ENCODE data around the gene PARP16.
"Not testable (repeated sequence)": the region's sequence is repeated elsewhere in the genome, so short reads cannot be mapped to it uniquely, and the experiment has no call there.

The PARP16 gene

GRCh38 chr15:65231306-65231705, 55.4 kb downstream of the PARP16 start:
- no peak for DNase-seq

GRCh38 chr15:65226901-65227300, 59.8 kb downstream of the PARP16 start:
- DNase-seq: not testable (repeated sequence)

GRCh38 chr15:65226221-65226620, 60.5 kb downstream of the PARP16 start:
- DNase-seq: no peak

DNA sequence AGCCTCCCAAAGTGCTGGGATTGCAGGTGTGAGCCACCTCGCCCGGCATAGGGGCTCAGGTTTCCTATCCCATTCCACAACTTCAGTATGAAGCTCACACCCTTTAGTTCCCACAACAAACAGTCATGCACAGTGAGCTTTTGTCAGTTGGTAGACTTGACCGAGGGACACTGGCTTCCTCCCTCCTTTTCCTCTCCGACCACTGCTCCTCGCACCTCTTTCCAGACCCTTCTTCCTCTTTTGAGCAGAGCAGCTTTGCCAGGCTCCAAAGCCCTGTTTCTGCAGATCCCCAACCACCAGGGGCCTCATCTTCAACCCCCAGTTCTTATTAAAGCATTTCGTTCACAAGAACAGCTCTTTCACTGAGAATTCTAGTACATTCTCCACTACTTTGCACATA, 62.7 kb downstream of the PARP16 start:
- no peak for DNase-seq

DNA sequence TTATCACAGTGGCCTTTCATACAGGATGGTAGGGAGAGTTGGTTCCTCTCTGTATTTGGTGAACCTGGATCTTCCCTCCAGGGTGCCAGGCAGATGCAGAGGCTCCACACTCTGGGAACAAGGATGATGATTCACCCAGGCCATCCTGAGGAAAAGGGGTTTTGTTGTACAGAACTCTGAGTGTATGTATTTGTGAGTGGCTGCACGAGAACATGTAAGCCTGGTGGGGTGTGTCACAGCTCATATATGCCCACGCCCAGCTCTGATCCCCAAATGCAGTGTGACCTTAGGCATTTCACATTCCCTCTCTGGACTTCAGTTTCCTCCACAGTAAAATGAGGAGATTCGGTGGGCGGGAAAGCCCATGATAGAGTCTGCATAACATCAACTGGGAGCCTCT, 63.8 kb downstream of the PARP16 start:
- no peak for DNase-seq

DNA sequence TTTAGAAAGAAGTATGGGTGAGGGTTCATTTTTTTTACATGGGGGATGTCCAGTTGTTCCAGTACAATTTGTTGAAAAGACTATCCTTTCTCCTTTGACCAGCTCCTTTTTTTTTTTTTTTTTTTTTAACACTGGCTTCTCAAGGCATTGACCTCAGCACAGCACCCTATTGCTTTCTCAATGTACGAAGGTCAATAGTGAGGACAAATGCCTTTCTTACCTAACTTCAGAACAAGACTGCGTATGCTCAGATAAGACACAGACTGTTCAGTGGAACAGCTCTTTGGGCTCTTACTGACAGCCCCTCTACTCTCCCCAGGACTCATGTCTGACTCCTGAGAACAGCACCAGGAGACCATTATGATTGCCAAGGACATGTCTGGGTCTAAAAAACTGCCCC, 65.0 kb downstream of the PARP16 start:
- DNase-seq: no peak

DNA sequence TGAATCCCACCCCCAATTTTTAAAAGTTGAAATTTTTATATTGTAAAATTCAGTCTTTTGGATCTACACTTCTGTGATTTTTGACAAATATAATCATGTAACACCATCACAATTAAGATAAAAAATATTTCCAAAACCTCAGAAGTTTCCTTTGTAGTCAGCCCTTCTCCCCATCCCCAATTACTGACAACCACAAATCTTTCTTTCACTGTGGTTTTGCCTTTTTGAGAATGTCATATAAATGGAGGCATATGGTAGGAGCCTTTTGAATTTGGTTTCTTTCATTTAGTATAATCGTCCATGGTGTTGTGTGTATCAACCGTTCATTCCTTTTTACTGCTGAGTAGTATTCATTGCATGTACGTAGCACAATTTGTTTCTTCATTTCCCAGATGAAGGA, 67.5 kb downstream of the PARP16 start:
- DNase-seq: no peak

GRCh38 chr15:65217526-65218482, 68.9 kb downstream of the PARP16 start:
- no peak for DNase-seq

DNA sequence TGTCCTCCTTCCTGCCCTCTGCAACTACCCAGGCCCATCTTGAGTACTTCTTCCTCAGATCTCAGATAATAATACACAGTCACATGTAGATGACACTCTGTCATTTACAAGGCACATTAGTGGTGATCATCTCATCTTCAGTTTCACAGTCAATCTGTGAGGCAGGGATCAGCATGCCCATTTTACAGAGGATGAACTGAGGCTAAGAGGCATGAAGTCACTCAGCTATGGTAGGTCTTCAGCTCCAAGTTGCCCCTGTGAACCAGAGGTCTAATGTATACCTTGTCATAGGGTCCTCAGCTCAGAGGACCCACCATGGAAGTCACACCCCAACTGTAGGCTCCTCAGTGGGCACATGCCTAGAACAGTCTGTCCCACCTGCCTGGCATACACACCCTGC, 71.2 kb downstream of the PARP16 start:
- no peak for DNase-seq

DNA sequence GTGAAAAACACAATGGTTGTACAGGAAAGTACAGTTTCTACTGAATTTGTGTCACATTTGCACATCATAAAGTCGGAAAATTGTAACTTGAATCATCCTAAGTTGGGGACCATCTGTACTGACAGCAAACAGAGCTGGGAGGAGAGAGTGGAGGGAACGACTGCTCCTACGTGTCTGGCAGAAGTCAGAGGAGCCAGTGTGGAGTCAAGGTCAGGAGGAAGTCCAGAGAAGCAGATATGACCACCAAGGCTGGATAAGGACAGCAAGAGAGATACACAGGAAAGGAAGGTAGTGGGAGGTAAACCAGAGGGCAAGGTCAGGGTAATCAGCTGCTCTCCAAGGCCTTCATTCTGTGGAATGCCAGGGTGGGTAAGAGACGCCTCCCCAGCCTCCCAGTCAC, 72.7 kb downstream of the PARP16 start:
- DNase-seq: no peak

GRCh38 chr15:65213241-65213640, 73.4 kb downstream of the PARP16 start:
- no peak for DNase-seq

- DNase-seq: no peak
Measured at GRCh38 chr15:65212097-65212496, 74.6 kb downstream of the PARP16 start.

- DNase-seq: no peak
Measured at GRCh38 chr15:65211482-65211982, 75.2 kb downstream of the PARP16 start.

- no peak for DNase-seq
Measured at GRCh38 chr15:65210770-65211481, 75.8 kb downstream of the PARP16 start, which contains the start of gene CILP. TSS of gene CILP (minus strand) at chr15:65211473. CDS start at chr15:65209755, 1,718 bp downstream.

- DNase-seq: peak; percentile 19
Measured at GRCh38 chr15:65209701-65210643, 76.7 kb downstream of the PARP16 start.

DNA sequence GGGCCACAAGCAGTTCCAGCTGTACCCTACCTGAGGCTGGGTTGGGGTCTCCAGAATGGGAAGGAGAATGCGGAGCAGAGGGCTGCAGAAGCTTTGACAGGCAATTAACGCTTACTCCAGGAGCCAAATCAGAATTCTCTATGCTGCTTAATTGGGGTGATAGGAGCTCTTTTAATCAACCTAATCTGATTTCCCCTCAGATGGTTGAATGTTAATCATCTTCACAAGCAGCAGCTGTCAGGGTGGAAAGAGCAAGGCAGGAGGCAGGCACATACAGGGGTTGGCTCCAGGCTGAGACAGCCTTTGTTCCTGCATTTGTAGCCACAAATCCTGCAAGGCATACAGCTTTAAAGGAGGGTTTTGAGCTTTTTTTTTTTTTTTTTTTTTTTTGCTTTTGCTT, 78.0 kb downstream of the PARP16 start:
- no peak for DNase-seq

Measured in kidney glomerular epithelial cell (primary cell).